Mucosa of stomach (tissue), 1 donor: ENCODE data around the gene ADCY5.
"Not testable (repeated sequence)": the region's sequence is repeated elsewhere in the genome, so short reads cannot be mapped to it uniquely, and the experiment has no call there.

ENCODE experiments used
- H3K27me3 ChIP-seq: one replicate; pipeline ENCODE4 v1.7.0; 2013; ENCODE audit warnings: mild to moderate bottlenecking, low read length; ENCODE audit not compliant: control insufficient read depth, insufficient read depth
- H3K36me3 ChIP-seq: one replicate; pipeline ENCODE4 v1.7.0; 2013; ENCODE audit warnings: low read length; ENCODE audit not compliant: control insufficient read depth, insufficient read depth
- H3K4me1 ChIP-seq: one replicate; pipeline ENCODE4 v1.7.0; 2013; ENCODE audit warnings: mild to moderate bottlenecking, low read length; ENCODE audit not compliant: control insufficient read depth, insufficient read depth
- H3K4me3 ChIP-seq: one replicate; pipeline ENCODE4 v1.7.0; 2013; ENCODE audit warnings: low read length
- H3K9ac ChIP-seq: one replicate; pipeline ENCODE4 v1.7.0; 2013; ENCODE audit warnings: mild to moderate bottlenecking, low read length, moderate library complexity
- H3K9me3 ChIP-seq: one replicate; pipeline ENCODE4 v1.7.0; 2013; ENCODE audit warnings: mild to moderate bottlenecking, low read length, moderate library complexity; ENCODE audit not compliant: control insufficient read depth
- donor health status: Pancreatic carcinoma.

The ADCY5 gene

GRCh38 chr3:123448536-123449101, at the start of gene ADCY5:
Gene ADCY5, minus strand, starts transcription at chr3:123449090. Its CDS starts 545 bp downstream, at chr3:123448545.
- Histone ChIP-seq H3K9me3 (no peaks in the 10 kb centered on the region), H3K4me3 (peak within 1 kb of the TSS; percentile 8), H3K27me3 (peaks cover 45% of the 10 kb centered on the region), H3K4me1 (no peaks in the 10 kb centered on the region), H3K36me3 (no peaks in the 10 kb centered on the region), H3K9ac (peak within 1 kb of the TSS; percentile 25)

- Histone ChIP-seq H3K27me3 (no peaks in the 10 kb centered on the region), H3K9me3 (no peaks in the 10 kb centered on the region), H3K4me3 (no peak overlapping the region), H3K9ac (no peak overlapping the region), H3K4me1 (no peaks in the 10 kb centered on the region), H3K36me3 (no peaks in the 10 kb centered on the region)
These were observed 45.0 kb upstream of the ADCY5 start for GRCh38 chr3:123493912-123494311.

- no peaks in the 10 kb centered on the region for H3K4me1 ChIP-seq
- no peak overlapping the region for H3K9ac ChIP-seq
- H3K9me3 ChIP-seq = no peaks in the 10 kb centered on the region
- H3K36me3 ChIP-seq = no peaks in the 10 kb centered on the region
- H3K4me3 ChIP-seq = no peak overlapping the region
- H3K27me3 ChIP-seq = no peaks in the 10 kb centered on the region
These were observed 43.2 kb upstream of the ADCY5 start for GRCh38 chr3:123491966-123492587.

- no peaks in the 10 kb centered on the region for H3K36me3 ChIP-seq
- H3K27me3 ChIP-seq = no peaks in the 10 kb centered on the region
- H3K9me3 ChIP-seq = no peaks in the 10 kb centered on the region
- no peak overlapping the region for H3K9ac ChIP-seq
- H3K4me1 ChIP-seq = no peaks in the 10 kb centered on the region
- no peak overlapping the region for H3K4me3 ChIP-seq
These were observed 40.6 kb upstream of the ADCY5 start for GRCh38 chr3:123489400-123490004.

GRCh38 chr3:123488645-123489347, 39.9 kb upstream of the ADCY5 start:
- Histone ChIP-seq H3K9ac (no peak overlapping the region), H3K9me3 (no peaks in the 10 kb centered on the region), H3K4me3 (no peak overlapping the region), H3K27me3 (no peaks in the 10 kb centered on the region), H3K4me1 (no peaks in the 10 kb centered on the region), H3K36me3 (no peaks in the 10 kb centered on the region)

- not testable (repeated sequence) for H3K9me3 ChIP-seq, H3K27me3 ChIP-seq, H3K4me3 ChIP-seq, H3K9ac ChIP-seq, H3K36me3 ChIP-seq, H3K4me1 ChIP-seq
These were observed 38.2 kb upstream of the ADCY5 start for GRCh38 chr3:123487063-123487462.

- H3K27me3 ChIP-seq = no peaks in the 10 kb centered on the region
- H3K9me3 ChIP-seq = no peaks in the 10 kb centered on the region
- H3K36me3 ChIP-seq = no peaks in the 10 kb centered on the region
- H3K4me3 ChIP-seq = no peak overlapping the region
- no peaks in the 10 kb centered on the region for H3K4me1 ChIP-seq
- no peak overlapping the region for H3K9ac ChIP-seq
These were observed 37.6 kb upstream of the ADCY5 start for GRCh38 chr3:123486460-123486859.

GRCh38 chr3:123485551-123485950, 36.7 kb upstream of the ADCY5 start:
- Histone ChIP-seq H3K9ac (no peak overlapping the region), H3K9me3 (no peaks in the 10 kb centered on the region), H3K4me1 (no peaks in the 10 kb centered on the region), H3K36me3 (no peaks in the 10 kb centered on the region), H3K27me3 (no peaks in the 10 kb centered on the region), H3K4me3 (no peak overlapping the region)

- Histone ChIP-seq H3K4me3 (no peak overlapping the region), H3K9ac (no peak overlapping the region), H3K36me3 (no peaks in the 10 kb centered on the region), H3K27me3 (no peaks in the 10 kb centered on the region), H3K4me1 (no peaks in the 10 kb centered on the region), H3K9me3 (no peaks in the 10 kb centered on the region)
These were observed 34.3 kb upstream of the ADCY5 start for GRCh38 chr3:123483146-123483545.

- H3K27me3 ChIP-seq = no peaks in the 10 kb centered on the region
- H3K9me3 ChIP-seq = no peaks in the 10 kb centered on the region
- H3K4me1 ChIP-seq = no peaks in the 10 kb centered on the region
- no peak overlapping the region for H3K4me3 ChIP-seq
- no peaks in the 10 kb centered on the region for H3K36me3 ChIP-seq
- H3K9ac ChIP-seq = no peak overlapping the region
These were observed 33.0 kb upstream of the ADCY5 start for GRCh38 chr3:123481722-123482457.

GRCh38 chr3:123481071-123481470, 32.2 kb upstream of the ADCY5 start:
- Histone ChIP-seq H3K4me1 (no peaks in the 10 kb centered on the region), H3K9me3 (no peaks in the 10 kb centered on the region), H3K4me3 (no peak overlapping the region), H3K9ac (no peak overlapping the region), H3K27me3 (no peaks in the 10 kb centered on the region), H3K36me3 (no peaks in the 10 kb centered on the region)

- Histone ChIP-seq H3K27me3 (no peaks in the 10 kb centered on the region), H3K4me1 (no peaks in the 10 kb centered on the region), H3K9me3 (no peaks in the 10 kb centered on the region), H3K36me3 (no peaks in the 10 kb centered on the region), H3K4me3 (no peak overlapping the region), H3K9ac (no peak overlapping the region)
These were observed 31.5 kb upstream of the ADCY5 start for GRCh38 chr3:123480428-123480827.
